Kidney tubule cell (primary cell): ENCODE results near the gene SULT1A4.
"Not testable (repeated sequence)": the region's sequence is repeated elsewhere in the genome, so short reads cannot be mapped to it uniquely, and the experiment has no call there.

Source experiments
- DNase-seq: peaks from one replicate; pipeline ENCODE4 v3.0.0-alpha.2; 2018; ENCODE audit warnings: low spot score

The SULT1A4 gene

DNA sequence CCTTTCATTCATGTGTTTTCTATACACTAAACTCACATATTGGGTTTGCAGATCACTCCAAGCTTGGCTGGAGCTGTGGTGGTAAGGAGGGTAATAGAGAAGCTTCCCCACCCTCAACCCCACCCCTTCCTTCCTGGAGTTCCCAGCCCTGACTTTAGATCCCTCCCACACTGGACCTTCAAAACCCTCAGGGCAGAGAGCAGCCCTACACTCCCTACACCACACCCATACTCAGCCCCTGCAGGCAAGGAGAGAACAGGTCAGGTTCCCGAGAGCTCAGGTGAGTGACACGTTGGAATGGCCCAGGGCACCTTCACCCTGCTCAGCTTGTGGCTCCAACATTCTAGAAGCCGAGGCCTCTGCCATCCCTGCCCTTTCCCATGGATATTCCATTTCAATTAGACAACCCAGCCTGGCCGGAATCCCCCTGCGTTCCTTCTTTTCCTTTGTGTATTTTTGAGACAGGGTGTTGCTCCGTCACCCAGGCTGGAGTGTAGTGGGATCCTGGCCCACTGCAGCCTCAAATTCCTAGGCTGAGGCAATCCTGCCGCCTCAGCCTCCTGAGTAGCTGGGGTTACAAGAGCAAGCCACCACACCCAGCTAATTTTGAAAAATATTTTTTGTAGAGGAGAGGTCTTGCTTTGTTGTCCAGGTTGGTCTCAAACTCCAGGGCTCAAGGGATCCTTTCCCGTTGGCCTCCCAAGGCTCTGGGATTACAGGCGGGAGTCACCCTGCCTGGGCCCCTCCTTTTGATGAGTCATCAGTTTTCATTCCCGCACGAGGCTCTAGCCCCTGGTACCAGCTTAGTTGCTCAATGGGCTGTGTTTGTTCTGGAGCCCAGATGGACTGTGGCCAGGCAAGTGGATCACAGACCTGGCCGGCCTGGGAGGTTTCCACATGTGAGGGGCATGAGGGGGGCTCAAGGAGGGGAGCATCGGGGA is at the start of gene SULT1A4:
TSS of gene SULT1A4 (plus strand) at position 208 of the 941 bp plus-strand sequence. CDS start 1,473 bp downstream, outside the sequence.
- not testable (repeated sequence) for DNase-seq

DNA sequence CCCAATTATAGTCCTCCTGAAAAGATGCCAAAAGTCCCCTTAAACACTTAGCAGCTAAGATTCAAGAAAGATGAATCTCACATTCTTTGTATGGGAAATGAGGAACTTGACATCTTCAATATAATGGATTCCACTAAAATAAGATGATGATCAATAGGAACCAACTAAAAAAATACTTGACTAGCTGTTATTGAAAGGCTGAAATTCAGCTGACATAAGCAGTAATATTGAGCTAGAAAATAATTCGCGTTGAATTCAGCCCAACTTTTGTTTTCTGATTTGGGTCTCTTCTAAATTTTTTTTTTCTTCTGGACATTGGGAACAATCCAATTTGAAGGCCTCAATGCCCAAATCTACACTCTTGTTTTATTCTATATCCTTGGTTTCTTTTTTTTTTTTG is 36.1 kb upstream of the SULT1A4 start:
- not testable (repeated sequence) for DNase-seq

DNA sequence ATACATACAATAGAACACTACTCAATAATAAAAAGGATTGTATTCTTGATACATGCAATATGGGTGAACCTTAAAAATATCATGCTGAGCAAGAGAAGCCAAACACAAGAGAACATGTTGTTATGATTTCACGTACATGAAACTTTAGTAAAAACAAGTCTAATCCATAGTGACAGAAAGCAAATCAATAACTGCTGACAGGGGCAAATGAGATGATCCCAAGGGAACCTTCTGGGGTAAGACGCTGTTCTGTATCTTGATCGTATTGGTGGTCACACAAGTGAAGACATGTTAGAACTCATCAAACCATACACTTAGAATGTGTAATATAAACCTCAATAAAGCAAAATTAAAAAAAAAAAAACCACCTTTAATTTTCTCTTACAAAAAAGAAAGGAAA is 34.3 kb upstream of the SULT1A4 start:
- DNase-seq = not testable (repeated sequence)

DNA sequence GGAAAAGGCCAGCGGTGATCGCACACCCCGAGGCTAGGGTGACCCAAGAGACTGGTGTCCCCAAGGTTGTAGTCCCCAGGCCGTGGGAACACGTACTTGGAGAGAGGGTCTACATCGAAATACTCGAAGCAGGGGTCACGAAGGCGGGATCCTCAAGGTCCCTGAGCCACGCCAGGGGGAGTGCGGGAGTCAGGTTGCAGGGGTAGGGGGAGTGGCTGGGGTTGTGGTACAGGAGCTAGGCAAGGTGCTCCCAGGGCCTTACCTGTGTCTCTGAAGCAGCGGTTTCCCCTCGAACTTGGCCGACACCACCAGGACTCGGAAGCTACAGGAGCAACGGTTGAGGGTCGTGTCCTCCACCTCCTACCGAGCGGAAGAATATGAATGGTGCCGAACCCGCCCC is 6.0 kb upstream of the SULT1A4 start:
- not testable (repeated sequence) for DNase-seq

DNA sequence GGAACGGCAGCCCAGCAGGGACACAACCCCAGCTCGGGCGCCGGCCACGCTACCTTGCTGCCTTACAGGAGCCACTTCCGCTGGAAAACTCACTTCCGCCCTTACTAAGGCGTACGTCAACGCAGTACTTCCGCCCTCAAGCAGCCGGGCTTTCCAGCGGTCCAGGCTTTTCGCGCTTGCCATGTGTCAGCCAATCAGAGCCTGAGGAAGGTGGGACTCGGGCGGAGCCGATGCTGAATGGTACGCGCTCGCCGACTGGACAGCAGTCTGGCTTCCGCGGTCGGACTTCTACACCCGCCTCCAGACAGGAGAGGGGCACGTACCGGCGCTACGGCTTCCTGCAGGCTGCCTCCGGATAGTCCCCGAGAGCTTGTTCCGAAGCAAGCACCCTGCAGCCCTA is 5.4 kb upstream of the SULT1A4 start, which contains the start of the genes BOLA2 and SLX1B:
TSS of gene BOLA2 (minus strand) at position 83 of the 400 bp plus-strand sequence. CDS start 98 bp downstream, outside the sequence.
TSS of gene SLX1B (plus strand) at position 265 of the 400 bp plus-strand sequence.
- not testable (repeated sequence) for DNase-seq

DNA sequence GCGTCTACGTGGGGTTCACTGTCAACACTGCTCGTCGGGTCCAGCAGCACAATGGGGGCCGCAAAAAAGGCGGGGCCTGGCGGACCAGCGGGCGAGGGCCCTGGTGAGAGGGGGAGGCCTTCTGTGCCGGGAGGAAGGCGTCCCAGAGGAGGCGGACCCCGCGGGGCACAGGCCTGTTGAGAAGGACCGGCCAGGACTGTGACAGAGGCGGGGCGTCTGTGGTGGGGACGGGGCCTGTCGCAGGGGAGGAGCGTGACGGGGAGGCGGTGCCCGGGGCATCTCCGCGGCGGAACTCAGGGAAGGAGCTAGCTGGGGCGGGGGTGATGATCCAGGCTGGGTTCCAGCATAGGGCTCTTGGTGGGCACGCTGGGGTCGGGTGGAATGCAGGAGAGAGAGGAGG is 4.9 kb upstream of the SULT1A4 start:
- not testable (repeated sequence) for DNase-seq

DNA sequence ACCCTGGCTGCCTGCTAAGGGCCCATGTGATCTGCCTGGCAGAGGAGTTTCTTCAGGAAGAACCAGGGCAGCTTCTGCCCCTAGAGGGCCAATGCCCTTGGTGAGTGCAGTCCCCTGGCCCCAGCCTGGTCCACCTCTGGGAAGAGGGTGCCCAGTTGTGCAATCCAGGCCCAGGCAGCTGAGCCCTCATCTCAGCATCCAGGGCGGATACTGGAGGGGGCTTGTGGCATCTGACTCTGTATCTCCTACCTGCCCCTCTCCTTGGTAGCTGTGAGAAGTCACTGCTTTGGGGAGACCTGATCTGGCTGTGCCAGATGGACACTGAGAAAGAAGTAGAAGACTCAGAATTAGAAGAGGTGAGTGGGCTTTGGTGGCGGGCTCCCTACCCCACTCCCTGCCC is 2.1 kb upstream of the SULT1A4 start:
- DNase-seq = not testable (repeated sequence)

DNA sequence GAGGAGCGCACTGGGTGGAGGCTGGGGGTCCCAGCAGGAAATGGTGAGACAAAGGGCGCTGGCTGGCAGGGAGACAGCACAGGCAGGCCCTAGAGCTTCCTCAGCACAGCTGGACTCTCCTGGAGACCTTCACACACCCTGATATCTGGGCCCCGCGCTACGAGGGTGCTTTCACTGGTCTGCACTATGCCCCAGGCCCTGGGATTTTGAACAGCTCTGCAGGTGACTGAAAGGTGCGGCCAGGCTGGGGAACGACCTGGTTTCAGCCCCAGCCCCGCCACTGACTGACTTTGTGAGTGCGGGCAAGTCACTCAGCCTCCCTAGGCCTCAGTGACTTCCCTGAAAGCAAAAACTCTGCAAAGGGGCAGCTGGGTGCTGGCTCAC is 926 bp downstream of the SULT1A4 start:
- not testable (repeated sequence) for DNase-seq

DNA sequence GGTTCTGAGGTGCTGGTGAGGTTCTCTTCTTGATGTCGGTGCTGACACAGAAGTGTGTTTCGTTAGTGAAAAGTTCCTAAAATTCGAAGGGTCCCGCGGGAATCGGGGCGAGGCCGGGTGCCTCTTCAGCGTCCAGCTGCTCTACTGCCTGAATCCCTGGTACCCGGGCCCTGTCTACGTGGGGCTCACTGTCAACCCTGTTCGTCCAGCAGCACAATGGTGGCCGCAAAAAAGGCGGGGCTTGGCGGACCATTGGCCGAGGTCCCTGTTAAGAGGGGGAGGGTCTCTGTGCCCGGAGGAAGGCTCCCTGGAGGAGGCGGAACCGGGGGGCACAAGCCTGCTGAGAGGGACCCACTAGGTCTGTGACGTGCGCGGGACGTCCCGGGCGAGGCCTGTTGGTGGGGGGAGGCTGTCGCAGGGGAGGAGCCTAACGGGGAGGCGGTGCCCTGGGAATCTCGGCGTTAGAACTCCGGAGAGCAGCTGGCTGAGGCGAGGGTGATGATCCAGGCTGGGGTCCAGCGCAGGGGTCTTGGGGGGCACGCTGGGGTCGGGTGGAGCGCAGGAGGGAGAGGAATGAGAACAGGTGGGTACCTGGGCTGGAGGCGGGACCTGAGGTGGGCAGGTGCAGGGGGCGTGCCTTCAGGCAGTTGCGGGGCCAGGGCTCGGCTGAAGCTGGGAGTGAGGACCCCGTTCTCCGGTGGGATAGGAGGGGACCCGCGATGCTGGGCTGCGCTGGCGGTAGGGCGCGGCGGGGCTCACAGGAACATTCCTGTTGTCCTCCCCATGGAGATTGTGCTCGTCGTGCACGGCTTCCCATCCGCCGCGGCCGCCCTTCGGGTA is 6.5 kb downstream of the SULT1A4 start:
- not testable (repeated sequence) for DNase-seq

DNA sequence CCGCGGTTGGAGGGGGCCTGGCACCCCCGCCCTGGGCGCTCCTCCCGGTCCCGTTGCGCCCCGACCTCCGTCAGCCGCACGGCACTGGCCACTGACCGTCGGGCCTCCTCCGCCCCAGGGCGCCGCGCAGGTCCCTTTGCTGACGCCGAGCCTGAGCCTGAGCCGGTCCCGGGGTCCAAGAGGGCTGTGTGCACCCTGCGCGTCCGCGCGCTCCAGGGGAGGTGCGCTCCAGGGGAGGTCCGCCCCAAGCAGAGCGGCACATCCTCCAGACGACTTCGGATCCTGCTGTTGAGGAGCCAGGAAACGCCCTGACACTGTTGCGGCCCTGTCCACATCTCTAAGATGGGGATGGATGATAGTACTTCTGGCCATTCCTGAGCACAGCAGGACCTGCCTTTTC is 7.2 kb downstream of the SULT1A4 start:
- DNase-seq = not testable (repeated sequence)

DNA sequence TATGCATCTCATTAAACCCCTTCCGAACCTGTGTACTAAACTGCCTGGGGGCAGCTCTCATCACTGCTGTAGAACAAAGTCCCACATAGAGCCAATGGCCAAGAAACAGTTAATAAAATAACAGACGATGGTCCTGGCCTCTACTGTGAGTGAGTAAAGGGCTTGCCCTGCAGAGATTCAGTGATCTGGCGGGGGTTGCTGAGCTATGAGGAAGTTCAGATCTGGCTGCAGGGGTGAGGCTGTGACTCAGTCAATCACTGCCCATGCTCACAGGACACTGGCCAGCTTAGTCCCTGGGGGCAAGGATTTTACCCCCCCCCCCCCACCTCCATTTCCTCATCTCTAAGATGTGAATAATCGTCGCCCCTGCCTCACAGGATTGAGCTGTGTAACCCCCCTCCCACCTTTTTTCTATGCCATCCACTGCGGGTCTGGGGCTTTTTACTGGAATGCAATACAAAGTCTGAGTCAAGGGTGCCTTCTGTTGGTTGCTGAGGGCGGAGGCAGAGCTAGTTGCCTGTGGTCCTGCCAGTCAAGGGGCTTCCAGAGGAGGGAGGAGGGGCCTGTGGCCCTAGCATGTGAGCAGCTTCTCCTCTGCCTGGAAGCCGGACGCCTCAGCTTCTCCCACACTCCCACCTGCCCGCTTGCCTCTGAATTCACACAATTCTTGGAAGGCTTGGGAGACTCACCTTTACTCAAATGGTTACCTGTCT is 8.1 kb downstream of the SULT1A4 start:
- not testable (repeated sequence) for DNase-seq

DNA sequence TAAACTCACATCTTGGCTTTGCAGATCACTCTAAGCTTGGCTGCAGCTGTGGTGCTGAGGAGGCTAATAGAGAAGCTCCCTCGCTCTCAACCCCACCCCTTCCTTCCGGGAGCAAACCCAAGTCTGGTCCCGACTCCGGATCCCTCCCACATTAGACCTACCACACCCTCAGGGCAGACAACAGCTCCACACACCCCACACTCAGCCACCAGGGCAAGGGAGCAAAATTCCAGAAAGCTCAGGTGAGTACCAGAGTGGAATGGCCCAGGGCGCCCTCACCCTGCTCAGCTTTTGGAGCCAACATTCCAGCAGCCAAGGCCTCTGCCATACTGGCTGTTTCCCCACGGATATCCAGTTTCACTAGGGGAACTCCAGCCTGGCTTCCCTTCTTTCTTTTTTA is 9.9 kb downstream of the SULT1A4 start:
- DNase-seq = not testable (repeated sequence)

DNA sequence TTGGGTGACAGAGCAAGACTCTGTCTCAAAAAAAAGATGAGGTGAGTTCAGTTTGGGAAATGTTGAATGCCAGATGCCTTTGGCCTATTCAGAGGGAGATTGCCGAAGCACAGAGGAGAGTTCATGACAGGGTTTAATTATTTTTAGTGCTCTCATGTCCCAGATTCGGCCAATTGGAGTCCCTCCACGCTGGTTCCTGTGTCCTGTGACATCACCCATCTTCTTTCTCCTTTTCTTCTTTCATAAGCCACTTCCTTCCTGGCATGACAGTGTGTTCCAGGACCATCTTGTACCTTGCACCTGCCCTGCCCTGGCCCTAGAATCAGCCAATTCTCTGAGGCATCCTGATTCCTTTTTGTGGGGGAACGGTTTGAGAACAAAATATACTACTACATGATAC is 12.4 kb downstream of the SULT1A4 start:
- not testable (repeated sequence) for DNase-seq

DNA sequence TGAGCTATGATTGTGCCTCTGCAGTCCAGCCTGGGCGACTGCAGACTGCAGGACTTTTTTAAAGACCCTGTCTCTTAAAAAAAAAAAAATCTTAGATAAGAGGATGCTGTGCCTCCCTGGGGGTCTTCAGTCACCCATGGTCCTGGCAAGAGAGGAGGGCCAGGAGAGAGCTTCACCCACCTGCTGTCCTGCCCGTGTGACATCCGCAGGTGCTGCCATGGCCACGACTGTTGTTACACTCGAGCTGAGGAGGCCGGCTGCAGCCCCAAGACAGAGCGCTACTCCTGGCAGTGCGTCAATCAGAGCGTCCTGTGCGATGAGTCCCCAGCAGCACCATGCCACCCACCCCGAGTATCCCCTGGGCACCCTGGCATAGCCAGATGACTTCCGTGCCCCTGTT is 22.6 kb downstream of the SULT1A4 start:
- not testable (repeated sequence) for DNase-seq

DNA sequence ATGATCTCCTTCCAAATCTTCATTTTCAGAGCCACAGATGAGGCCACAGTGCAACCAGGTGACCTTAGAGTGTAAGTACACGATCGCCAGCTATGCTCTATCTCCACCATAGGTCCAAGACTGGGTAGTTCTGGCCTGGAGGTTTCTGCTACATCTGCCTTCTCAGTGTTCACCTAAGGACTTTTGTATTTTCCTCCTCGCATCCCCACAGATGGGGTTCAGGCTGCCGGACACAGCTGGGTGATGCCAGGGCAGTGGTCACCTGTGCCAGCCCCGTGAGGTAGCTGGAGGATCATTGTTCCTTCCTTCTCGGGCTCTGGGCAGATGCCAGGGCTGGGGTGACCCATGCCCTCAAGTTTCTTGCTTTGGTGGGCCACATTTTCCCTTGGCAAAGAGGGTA is 46.6 kb downstream of the SULT1A4 start, which contains the start of gene NPIPB12:
TSS of gene NPIPB12 (minus strand) at position 101 of the 400 bp plus-strand sequence.
- not testable (repeated sequence) for DNase-seq
